Stimulated activated CD4-positive, alpha-beta T cell treated with anti-CD3 and anti-CD28 coated beads, TNF-alpha, amount 100 ng/mL, for 24 hours (primary cell): Measurements from ENCODE around the gene NEK11.

Experiments used
- DNase-seq, 3 experiments: peaks; one replicate each; pipeline ENCODE4 v3.0.0-alpha.2; 2020; ENCODE audit warnings: low read depth in 3 of 3

NEK11 gene

GRCh38 chr3:131223373-131224289 lies 197.0 kb downstream of the NEK11 start:
- no peak for DNase-seq

GRCh38 chr3:131224886-131225550 lies 198.3 kb downstream of the NEK11 start:
- DNase-seq = no peak

GRCh38 chr3:131228522-131228921 lies 201.8 kb downstream of the NEK11 start:
- no peak for DNase-seq

- no peak for DNase-seq
These were observed 205.2 kb downstream of the NEK11 start for GRCh38 chr3:131231710-131232389.

GRCh38 chr3:131232711-131233267 lies 206.1 kb downstream of the NEK11 start:
- DNase-seq = no peak

- no peak for DNase-seq
These were observed 207.4 kb downstream of the NEK11 start for GRCh38 chr3:131233900-131234668.

GRCh38 chr3:131236421-131236820 lies 209.7 kb downstream of the NEK11 start:
- no peak for DNase-seq

- DNase-seq = no peak
These were observed 211.8 kb downstream of the NEK11 start for GRCh38 chr3:131238496-131238895.

GRCh38 chr3:131239267-131239666 lies 212.6 kb downstream of the NEK11 start:
- no peak for DNase-seq

GRCh38 chr3:131242201-131242600 lies 215.5 kb downstream of the NEK11 start:
- no peak for DNase-seq

GRCh38 chr3:131250466-131250865 lies 223.8 kb downstream of the NEK11 start:
- DNase-seq = no peak

GRCh38 chr3:131260525-131260924 lies 233.8 kb downstream of the NEK11 start:
- no peak for DNase-seq

- no peak for DNase-seq
These were observed 234.4 kb downstream of the NEK11 start for GRCh38 chr3:131261104-131261503.

- DNase-seq = no peak
These were observed 248.9 kb downstream of the NEK11 start for GRCh38 chr3:131275556-131275955.

- no peak for DNase-seq
These were observed 251.3 kb downstream of the NEK11 start for GRCh38 chr3:131277836-131278497.

- no peak for DNase-seq
These were observed 252.9 kb downstream of the NEK11 start for GRCh38 chr3:131279577-131279976.

- no peak for DNase-seq
These were observed 255.7 kb downstream of the NEK11 start for GRCh38 chr3:131282379-131282778.

GRCh38 chr3:131282967-131283366 lies 256.3 kb downstream of the NEK11 start:
- DNase-seq = no peak

GRCh38 chr3:131283862-131284261 lies 257.2 kb downstream of the NEK11 start:
- DNase-seq = no peak

- DNase-seq = no peak
These were observed 257.6 kb downstream of the NEK11 start for GRCh38 chr3:131284302-131284701.

- no peak for DNase-seq
These were observed 258.8 kb downstream of the NEK11 start for GRCh38 chr3:131285456-131285855.
